ENCODE measurements around the gene CFAP65.

DNA sequence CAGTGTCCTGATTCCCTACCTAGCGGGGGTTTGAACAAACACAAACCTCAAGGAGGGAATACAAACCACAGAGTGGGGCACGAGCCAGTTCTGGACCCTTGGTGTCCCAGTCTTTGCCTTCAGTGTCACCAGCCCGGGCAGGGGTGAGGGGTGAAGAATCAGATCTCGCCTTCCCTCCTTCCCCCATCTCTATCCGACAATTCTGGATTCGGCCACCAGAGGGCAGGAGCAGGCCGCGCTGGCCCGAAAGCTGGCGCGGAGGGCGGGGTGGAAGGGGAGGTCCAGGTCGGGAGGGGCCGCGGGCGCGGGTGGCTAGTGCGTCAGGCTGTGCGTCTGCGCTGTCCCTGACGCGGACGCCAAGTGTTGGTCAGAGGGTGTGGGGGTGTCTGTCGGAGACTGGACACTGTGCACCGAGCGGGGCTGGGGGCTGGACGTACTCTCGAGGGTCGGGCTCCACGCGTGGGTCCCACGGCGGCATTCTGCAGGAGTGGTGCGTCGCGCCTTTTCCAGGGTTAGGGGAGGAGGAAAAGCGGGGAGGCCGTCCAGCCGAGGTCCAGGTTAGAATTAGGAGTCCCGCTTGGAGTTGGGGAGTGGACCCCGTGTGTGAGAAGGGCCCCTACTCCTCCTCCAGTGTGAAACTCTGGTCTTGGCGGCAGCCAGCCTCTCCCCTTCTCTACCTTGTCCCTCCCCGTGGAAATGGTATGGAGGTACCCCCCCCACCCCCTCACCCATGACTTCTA is 45.2 kb downstream of the CFAP65 start:
- TF ChIP-seq, protein P1, sequence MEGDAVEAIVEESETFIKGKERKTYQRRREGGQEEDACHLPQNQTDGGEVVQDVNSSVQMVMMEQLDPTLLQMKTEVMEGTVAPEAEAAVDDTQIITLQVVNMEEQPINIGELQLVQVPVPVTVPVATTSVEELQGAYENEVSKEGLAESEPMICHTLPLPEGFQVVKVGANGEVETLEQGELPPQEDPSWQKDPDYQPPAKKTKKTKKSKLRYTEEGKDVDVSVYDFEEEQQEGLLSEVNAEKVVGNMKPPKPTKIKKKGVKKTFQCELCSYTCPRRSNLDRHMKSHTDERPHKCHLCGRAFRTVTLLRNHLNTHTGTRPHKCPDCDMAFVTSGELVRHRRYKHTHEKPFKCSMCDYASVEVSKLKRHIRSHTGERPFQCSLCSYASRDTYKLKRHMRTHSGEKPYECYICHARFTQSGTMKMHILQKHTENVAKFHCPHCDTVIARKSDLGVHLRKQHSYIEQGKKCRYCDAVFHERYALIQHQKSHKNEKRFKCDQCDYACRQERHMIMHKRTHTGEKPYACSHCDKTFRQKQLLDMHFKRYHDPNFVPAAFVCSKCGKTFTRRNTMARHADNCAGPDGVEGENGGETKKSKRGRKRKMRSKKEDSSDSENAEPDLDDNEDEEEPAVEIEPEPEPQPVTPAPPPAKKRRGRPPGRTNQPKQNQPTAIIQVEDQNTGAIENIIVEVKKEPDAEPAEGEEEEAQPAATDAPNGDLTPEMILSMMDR (IDR thresholded peaks at IDR 0.05) = peak; percentile 84 to 98 (median 96)
- TF ChIP-seq POLR2A (IDR thresholded peaks at IDR 0.05) = peak; percentile 76 to 97 (median 89)
